Activated CD4-positive, alpha-beta T cell treated with anti-CD3 and anti-CD28 coated beads, Interleukin-10, Interleukin-2, amounts not matched to agents 100 ng/mL and 50 ng/mL, durations not matched to agents 16 hours and 8 hours (primary cell): ENCODE data around the gene ACTR3.

Source experiments
- DNase-seq: peaks from one replicate; pipeline ENCODE4 v3.0.0-alpha.2; 2020

Gene ACTR3

DNA sequence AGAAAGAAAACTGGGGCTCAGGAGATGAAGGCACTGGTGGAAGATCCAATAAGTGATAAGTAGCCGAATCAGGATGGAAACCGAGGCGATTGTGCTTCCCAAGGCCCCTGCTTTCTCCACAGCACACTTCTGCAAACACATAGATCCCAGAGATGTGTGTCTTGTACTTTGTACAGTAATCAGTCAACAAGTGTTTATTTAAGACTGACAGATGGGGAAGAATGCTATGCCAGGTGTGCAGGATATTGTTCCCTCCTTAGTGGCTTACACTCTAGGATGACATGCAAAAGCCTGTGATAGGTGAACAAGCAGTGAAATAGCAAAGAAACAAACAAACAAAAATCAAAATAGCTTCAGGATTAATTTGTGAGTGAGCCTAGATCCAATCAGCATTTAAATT lies 116.6 kb downstream of the ACTR3 start:
- DNase-seq, result no peak

DNA sequence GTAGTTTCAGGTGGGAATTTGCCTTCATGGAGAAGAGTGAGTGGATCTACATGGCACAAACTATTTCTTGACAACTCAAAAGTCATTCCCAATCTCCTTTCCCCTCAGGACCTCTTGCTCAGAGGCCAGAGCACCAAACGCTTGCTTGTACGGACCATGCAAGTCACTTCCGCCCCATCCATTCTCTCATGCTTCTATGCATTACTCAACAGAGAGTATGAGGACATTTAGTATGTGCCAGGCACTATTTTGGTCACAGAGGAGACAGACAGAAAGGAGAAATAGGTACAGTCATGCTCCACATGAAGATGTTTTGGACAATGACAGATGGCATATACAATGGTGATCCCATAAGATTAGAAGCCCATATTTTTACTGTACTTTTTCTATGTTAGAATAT lies 117.5 kb downstream of the ACTR3 start:
- DNase-seq, result no peak

DNA sequence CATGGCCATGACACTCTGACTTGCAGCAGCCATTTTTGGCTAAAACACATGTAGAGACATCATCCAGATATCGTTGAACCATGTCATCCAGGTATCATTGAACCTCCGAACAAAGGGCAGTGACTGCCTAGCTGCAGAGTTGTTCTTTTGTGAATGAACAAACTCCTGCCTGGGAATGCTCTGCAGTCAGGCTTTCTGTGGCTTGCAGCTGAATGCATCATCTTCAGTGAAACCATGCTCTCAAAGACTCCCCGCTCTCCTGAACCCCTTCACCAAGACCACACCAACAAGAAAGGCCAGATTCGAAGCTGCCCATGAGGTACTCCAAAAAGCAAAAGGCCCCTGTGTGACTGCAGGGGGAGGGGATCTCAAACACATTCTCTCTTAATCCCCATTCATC lies 118.8 kb downstream of the ACTR3 start:
- no peak for DNase-seq

DNA sequence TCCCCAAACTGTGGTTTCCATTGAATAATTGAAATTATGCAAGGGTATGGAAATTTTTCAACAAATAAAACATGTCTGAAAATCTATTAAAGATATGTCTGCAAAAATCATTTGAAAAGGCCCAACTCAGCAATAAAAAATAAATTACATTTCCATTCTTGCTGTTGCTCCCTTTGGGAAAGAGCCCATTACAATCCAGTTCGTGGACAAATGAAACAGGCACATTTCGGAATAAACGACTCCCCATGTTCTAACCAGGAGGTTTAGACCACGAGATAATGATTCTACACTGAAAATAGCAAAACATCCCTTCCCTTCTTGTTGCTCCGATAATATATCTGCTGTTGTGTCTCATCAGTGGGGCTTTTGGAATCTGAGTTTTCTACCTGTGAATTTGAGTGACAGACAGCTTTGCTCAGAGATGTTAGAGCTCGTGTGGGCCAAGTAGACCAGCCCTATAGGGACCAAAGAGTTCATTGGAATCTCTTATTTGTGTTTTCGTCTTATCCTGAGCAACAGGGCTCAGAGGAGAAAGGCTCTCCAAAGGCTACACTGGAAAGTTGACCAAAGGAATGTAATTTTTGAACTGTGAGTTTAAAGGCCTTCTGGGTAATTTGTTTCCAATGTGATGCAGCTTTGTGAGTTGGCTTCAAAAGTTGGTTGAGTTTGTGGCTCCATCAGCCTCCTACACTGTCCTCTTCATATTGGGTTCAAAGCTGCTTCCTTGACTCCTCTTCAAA lies 119.5 kb downstream of the ACTR3 start:
- no peak for DNase-seq

DNA sequence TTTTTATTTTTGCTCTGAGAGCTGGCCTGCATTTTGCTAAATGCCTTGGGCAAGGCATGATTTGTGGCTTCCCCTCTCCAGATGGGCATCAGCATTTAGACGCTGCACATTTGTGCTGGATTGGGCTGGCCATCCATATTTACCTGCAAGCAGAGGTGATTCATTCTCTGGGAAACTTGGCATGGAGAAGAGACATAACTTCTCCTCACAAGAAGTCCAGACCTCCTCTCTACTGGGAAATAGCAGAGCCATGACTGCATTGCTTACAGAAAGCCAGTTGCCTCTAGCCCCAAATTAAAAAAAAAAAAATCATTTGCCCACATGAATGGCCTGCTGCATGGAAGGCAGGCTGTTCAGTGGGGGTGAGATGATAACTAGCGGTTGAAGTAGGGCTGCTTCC lies 120.1 kb downstream of the ACTR3 start:
- DNase-seq, result no peak

DNA sequence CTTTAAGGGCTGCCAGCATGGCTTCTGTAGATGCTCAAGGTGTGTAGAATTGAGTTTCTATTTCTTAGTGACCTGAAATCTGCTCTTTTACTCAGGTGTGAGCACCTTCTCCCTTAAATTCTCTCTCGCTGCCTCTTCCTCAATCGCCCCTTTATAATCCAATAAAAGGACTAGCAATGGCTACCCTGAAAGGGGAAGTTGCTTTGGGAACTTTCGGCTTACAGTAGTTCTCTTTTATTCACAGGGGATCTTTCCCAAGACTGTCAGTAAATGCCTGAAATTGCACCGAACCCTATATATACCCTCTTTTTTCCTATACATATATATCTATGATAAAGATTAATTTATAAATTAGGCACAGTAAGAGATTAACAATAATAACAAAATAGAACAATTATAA lies 121.8 kb downstream of the ACTR3 start:
- DNase-seq, result no peak
